Nucleus accumbens (tissue), 56 donors: Measurements from ENCODE around the gene NRARP.
A peak's percentile ranks its signal among the peaks of the same experiment; 100 is the strongest.
"Not testable (repeated sequence)": the region's sequence is repeated elsewhere in the genome, so short reads cannot be mapped to it uniquely, and the experiment has no call there.

Source experiments
- DNase-seq, 56 donors: peaks; one replicate each; lab custom pipeline; 2025; lab: John Stamatoyannopoulos, UW

Gene NRARP, protein sequence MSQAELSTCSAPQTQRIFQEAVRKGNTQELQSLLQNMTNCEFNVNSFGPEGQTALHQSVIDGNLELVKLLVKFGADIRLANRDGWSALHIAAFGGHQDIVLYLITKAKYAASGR

DNA sequence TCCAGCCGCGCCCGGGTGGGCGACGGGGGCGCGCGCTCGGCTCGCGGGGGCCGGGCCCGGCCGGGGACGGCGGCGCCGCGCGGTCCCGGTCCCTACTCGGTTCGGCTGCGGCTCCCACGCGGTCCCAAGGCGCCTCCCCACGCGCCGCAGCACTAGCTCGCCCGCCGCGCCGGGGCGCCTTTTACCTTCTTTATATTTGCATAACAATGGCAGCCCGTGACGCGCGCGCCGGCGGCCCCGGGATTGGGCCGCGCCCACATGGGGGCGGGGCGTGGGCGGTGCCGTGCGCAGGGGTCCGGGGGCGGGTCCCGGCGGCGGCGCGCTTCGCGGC is at the start of gene NRARP:
Gene NRARP, minus strand, starts transcription at position 154 of the 331 bp plus-strand sequence. CDS start 343 bp downstream, outside the sequence.
- peak in 55 of 56 donors; percentile 34 to 96 (median 79) for DNase-seq

DNA sequence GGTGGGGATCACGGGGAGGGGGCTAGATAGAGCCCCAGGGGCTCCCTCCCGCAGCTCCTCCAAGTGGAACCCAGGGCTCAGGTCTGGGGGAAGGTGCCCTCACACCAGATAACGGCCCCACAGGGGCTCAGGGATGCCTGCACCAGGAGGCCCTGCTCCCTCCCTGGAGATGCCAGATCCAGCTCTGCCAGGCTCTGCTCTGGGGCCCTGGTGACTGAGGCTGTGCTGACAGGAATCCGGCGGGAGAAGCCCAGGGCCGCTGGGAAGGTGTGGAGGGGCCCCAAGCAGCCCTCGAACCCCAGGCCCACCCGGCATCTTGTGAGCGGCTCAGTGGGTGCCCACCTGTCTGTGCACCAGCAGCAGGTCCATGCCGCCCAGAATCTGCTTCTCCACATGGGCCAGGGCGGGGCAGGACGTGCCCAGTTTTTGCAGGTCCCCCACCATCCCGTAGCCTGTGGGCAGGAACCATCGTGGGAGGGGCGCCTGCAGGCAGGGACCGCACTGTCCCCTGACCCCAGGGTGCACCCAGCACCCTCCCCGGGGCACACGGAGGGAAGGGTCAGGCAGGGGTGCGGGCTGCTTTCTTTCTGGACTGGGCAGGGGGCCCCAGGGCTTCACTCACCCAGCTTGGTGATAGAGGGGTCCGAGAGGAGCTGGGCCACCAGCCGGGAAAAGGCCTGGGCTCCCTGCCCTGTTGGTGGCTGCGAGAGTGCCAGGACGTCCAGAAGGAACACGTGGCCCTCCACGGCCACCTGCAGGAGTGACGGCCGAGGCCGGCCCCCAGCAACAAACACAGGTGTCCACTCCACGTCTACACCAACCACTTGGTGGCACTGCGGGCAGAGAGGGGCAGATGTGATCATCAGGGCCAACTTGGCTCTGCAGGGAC is 48.9 kb upstream of the NRARP start:
- DNase-seq, result no peak

DNA sequence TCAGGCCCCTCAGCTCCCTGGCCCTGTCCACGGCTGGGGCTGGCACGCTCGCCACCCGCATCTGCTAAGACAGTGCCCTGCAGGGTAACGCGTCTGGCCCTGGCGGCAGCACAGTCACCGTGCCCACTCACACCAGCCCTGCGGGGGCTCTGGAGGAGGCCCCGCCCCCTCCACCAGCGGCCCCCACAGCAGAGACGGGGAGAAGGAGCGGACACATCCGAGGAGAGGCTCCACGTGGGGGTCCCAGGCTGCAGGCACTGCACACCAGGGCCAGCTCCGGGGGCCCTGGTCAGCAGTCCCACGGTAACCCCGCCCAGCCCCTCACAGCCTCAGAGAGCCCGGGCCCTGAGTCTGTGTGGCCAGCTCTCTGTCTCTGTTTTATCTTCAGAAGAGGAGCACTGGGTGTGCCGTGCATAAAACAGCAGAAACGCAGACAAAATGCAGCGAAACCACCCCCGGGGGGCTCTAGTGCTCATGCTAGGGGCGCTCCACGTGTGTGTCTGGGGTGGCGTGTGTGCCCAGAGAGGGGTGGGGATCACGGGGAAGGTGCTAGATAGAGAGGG is 47.5 kb upstream of the NRARP start:
- no peak for DNase-seq

DNA sequence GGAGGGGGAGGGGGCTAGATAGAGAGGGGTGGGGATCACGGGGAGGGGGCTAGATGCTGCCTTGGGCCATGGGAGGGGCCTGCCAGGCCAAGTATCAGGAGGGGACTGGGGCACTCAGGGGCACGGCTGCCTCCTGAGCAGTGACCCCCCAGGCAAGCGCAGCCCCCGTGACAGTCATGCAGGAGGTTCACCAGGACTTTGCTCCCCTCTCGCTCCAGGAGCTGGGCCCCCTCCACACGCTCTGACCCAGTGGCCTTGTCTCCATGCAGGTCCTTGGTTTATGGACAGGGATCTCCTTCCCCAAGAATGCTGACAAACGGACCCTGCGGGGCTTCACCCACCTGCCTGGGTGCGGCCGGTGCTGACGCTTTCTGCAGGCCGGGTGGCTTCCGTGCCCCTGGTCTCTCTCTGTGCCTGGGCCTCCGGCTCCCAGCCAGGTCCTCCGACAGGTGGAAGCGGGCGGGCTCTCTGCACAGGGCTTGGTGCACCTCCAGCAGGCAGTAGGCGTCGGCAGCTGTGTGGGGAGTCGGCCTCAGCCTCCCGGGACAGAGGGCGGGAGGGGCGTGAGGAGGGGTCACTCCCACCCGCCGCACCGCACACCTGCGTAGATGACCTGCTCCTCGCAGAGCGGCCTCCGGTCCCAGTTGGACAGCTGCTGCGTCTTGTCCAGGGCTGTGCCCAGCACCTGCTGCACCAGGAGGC is 46.8 kb upstream of the NRARP start:
- DNase-seq, result no peak

DNA sequence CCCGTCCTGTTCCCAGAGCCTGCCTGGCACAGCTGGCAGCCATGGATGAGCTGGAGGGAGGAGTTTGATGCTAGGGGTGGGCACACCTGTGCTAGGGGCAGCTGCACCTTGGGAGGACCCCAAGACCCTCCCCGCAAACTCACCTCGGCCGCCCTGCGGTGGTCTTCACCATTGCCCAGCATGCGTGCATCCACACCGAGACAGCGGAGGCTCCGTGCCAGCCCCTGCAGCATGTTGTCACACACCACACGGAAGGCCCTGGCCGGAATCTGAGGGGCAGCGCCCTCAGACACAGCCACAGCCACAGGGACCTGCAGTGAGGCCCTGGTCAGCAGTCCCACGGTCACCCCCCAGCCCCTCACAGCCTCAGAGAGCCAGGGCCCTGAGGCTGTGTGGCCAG is 45.9 kb upstream of the NRARP start:
- no peak for DNase-seq

DNA sequence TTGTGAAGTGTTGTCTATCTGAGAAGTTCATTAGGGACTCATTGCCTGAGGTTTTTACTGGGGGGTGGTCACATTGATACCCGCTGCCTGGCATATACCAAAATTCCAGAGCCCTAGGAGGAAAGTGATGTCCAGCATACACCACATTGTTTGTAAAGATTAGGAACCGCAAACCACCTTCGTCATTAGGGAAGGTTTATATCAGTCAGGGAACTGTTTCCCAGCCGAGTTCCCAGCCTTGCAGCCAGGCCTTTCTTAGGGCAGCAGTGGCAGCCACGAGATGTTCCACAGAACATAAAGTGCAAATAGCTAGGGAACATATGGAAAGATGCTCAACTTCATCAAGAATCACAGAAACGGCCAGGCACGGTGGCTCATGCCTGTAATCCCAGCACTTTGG is 40.4 kb upstream of the NRARP start:
- no peak for DNase-seq

DNA sequence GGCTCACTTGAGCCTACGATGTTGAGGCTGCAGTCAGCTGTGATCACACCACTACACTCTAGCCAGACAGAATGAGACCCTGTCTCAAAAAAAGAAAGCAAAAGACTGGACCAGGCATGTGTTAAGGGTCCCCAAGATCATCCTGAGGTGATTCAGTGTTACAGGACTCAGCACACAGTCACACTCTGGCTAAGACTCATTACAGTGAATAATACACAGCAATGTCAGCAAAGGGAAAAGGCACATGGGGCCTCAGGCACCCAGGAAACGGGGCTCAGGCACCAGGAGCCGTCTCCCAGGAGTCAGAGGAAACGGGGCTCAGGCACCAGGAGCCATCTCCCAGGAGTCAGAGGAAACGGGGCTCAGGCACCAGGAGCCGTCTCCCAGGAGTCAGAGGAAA is 39.2 kb upstream of the NRARP start:
- DNase-seq, result no peak

DNA sequence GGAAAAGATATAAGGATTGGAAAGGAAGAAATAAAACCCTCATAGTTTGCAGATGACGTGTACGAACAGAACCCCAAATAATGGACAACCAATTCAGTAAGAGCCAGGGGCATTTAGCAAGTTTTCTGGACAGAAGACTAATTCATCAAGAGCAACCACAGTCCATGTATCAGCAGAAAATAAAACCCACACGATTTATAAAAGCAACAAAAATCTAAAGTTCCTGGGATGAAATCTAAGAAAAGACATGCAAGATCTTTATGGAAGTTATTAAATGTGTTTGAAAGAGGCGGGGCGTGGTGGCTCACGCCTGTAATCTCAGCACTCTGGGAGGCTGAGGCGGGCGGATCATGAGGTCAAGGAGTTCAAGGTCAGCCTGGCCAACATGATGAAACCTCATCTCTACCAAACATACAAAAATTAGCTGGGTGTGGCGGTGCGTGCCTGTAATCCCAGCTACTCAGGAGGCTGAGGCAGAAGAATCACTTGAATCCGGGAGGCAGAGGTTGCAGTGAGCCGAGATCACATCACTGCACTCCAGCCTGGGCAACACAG is 37.9 kb upstream of the NRARP start:
- not testable (repeated sequence) for DNase-seq

DNA sequence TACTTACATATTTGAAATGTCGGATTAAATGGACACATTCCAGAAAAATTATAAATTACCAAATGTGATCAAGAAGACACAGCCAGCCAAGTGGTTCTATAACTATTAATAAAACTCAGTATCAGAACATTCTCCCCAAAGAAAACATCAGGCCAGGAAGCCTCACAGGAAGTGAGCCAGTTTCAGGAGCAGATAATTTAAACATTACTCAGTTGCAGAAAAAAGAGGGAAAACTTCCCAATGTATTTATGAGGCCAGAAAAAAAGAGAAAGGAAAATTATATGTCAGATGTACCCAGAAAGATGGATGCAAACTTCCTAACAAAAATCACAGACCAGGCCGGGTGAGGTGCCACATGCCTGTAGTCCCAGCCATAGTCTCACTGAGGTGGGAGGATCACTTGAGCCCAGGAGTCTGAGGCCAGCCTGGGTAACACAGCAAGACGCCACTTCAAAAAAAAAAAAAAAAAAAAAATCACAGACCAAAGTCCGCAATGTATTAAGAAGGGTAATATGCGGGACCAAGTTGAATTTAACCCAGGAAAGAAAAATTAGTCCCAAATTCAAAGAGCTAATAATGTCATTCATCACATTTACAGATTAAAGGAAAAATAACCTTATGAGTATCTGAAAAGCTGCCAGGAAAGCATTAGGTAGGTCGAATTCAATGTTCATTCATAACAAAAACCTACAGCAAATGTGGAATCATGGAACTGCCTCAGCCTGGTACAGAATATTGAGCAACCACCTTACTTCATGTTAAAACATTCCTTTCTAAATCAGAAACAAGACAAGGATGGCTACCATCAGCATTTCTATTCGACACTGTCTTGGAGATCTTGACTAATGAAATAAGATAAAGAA is 37.2 kb upstream of the NRARP start:
- DNase-seq, result no peak

DNA sequence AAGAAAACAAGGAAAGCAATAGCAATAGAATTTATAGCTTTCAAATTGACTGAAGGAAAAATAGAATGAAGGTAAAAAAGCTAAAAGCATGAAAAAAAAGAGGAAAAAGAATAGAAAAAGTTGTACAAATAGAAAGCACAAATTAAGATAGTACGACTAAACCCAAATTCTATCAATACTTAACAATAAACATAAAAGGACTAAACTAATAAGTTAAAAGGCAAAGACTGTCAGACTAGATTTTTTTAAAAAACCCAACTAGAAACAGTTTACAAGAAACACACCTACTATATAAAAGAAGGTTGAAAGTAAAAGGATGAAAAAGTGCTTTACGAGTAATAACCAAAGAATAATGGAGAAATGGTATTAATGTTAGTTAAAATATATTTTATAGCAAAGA is 34.7 kb upstream of the NRARP start:
- DNase-seq, result no peak

DNA sequence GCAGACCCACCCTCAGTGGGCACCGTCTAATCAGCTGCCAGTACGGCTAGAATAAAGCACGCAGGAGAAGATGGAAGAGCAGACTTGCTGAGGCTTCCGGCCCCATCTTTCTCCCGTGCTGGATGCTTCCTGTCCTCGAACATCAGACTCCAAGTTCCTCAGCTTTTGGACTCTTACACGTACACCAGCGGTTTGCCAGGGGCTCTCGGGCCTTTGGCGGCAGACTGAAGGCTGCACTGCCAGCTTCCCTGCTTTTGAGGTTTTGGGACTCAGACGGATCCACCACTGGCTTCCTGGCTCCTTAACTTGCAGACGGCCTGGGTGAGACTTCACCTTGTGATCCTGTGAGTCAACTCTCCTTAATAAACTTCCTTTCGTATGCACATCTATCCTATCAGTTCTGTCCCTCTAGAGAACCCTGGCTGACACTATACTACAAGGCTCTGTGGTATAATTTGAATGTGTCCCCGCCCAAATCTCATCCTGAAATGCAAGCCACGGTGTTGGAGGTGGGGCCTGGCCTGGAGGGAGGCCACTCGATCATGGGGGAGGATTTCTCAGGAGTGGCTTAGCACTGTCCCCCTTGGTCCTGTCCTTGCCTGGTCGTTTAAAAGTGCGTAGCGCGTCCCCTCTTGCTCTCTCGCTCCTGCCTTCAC is 31.1 kb upstream of the NRARP start:
- no peak for DNase-seq

DNA sequence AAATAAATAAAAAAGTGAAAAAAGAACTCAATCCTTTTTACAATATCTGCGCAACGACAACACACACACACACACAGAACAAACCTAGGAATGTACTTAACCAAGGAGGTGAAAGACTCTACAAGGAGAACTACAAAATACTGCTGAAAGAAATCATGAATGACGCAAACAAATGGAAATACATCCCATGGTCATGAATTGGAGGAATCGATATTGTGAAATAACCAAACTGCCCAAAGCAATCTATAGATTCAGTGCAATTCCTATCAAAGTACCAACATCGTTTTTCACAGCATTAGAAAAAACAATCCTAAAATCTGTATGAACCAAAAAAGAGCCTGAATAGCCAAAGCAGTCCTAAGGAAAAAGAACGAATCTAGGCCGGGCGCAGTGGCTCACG is 29.9 kb upstream of the NRARP start:
- no peak for DNase-seq

DNA sequence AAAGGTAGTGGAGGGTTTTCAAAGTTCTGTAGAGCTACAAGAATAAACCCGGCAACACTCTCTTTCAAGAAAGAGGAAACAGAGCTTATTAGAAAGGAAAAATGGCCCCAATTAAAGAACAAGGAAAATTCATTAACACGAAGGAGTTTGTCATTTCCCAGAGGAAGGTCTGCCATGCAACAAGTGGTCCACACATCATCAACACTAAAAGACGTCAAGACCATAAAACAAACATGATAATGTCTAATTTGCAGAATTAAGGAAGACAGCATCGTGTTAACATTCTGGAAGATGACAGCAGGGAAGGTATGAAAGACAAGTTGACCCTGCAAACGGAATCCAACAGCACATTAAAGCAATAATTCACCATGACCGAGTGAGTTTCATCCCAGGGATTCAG is 28.6 kb upstream of the NRARP start:
- DNase-seq, result no peak

DNA sequence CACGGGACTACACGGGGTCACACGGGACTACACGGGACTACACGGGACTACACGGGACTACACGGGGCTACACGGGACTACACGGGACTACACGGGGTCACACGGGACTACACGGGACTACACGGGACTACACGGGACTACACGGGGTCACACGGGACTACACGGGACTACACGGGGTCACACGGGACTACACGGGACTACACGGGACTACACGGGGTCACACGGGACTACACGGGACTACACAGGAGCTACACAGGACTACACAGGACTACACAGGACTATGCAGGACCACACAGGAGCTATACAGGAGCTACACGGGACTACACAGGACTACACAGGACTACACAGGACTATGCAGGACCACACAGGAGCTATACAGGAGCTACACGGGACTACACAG is 27.5 kb upstream of the NRARP start:
- not testable (repeated sequence) for DNase-seq

DNA sequence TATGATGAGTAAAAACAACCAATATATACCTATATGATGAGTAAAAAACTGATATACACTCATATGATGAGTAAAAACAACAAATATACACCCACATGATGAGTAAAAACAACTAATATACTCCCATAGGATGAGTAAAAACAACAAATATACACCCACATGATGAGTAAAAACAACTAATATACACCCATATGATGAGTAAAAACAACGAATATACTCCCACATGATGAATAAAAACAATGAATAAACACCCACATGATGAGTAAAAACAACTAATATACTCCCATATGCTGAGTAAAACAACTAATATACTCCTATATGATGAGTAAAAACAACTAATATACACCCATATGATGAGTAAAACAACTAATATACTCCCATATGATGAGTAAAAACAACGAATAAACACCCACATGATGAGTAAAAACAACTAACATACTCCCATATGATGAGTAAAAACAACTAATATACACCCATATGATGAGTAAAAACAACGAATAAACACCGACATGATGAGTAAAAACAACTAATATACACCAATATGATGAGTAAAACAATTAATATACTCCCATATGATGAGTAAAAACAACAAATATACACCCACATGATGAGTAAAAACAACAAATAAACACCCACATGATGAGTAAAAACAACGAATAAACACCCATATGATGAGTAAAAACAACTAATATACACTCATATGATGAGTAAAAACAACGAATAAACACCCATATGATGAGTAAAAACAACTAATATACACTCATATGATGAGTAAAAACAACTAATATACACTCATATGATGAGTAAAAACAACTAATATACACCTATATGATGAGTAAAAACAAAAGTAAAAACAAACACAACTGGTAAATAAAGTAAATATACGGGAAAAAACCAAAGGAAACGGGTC is 25.8 kb upstream of the NRARP start:
- DNase-seq, result not testable (repeated sequence)

DNA sequence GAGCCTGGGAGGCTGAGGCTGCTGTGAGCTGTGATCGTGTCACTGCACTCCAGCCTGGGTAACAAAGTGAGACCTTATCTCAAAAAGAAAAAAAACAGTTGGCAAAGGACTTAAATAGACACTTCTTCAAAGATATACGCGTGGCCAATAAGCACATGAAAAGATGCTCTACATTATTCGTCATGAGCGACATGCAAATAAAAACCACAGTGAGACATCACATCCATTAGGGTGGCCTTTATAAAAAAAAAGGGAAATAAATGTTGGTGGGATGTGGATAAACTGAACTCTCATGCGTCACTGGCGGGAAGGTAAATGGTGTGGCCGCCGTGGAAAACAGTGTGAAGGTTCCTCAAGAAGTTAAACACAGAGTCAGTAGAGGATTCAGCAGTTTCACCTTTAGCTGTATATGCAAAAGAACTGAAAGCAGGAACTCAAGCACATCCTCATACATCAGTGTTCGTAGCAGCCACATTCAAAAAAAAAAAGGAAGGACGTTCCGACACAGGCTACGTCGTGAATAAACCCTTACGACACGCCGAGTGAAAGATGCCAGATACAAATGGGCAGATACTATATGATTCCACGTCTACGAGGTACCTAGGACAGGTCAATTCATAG is 24.5 kb upstream of the NRARP start:
- no peak for DNase-seq

DNA sequence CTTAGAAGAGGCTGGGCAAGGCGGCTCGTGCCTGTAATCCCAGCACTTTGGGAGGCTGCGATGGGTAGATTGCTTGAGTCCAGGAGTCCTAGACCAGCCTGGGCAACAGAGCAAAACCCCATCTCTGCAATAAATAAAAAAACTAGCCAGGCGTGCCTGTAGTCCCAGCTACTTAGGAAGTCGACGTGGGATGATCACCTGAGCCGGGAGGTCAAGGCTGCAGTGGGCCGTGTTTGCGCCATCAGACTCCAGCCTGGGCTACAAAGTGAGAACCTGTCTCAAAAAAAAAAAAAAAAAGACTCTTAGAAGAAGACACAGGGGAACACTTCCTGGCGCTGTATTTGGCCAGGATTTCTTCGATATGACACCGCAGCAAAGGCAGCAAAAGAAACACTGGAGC is 23.7 kb upstream of the NRARP start:
- DNase-seq, result no peak

DNA sequence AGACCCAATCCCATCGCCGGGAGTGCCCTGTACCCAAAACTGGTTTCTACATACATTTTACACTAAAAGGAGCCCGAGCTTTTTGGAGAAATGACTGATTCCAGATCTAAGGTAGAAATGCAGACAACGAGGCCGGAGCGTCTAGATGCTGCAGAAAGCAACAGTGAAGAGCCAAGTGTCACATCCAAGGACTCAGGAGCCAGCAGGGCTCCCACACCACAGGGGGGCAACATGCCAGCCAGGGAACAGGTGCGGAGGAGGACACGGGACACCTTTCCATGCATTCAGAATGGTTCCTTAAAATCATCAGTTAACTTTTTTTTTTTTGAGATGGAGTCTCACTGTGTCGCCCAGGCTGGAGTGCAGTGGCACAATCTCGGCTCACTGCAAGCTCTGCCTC is 23.1 kb upstream of the NRARP start:
- no peak for DNase-seq
